CD4-positive, alpha-beta T cell treated with Interleukin-4 for 1 hour (primary cell): Measurements from ENCODE around the gene TSC22D2.
"Not testable (repeated sequence)": the region's sequence is repeated elsewhere in the genome, so short reads cannot be mapped to it uniquely, and the experiment has no call there.

Experiments
- DNase-seq, 2 donors: peaks; one replicate each; pipeline ENCODE4 v3.0.0-alpha.2; 2020 to 2022

TSC22D2 gene

DNA sequence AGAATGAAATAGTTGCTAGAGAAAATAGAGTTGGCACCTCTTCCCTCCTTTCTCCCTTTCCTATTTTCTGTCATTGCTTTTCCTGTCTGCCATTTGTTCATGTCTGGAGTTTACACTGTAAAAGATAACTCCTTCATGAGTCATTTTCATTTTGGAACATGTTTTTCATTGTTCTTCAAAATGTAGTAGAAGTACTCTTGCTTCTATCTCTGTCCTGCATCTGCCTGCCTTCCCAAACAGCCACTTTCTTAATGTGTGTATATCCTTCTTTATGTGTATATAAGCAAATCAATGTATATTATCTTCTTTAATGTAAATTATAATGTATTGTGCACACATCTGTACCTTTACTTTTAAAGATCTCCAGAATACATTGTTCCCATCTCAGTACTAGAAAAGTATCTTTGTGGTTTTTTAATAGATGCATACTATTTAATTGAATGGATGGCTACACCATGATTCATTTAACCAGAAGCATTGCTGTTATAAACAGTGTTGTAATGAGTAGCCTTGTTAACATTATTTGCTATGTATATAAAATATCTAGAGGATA, 41.1 kb downstream of the TSC22D2 start:
- no peak for DNase-seq

DNA sequence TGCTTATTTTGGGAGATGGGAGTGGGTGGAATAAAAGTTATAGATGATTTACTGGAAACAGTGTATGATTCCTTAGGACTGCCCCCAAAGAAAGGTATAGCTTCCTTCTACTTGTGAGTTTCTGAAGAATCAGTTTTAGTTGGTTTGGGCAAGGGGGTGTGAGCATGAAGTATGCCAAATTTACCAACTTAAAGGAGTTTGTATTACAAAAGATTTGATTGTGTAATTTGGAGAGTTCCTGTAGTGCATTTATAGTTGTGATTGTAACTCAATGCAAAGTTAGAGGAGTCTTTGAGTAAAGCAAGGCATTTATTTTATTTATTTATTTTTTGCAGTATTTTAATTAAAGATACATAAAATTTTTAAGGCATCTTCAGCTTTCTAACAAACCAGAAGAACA, 42.8 kb downstream of the TSC22D2 start:
- no peak for DNase-seq

DNA sequence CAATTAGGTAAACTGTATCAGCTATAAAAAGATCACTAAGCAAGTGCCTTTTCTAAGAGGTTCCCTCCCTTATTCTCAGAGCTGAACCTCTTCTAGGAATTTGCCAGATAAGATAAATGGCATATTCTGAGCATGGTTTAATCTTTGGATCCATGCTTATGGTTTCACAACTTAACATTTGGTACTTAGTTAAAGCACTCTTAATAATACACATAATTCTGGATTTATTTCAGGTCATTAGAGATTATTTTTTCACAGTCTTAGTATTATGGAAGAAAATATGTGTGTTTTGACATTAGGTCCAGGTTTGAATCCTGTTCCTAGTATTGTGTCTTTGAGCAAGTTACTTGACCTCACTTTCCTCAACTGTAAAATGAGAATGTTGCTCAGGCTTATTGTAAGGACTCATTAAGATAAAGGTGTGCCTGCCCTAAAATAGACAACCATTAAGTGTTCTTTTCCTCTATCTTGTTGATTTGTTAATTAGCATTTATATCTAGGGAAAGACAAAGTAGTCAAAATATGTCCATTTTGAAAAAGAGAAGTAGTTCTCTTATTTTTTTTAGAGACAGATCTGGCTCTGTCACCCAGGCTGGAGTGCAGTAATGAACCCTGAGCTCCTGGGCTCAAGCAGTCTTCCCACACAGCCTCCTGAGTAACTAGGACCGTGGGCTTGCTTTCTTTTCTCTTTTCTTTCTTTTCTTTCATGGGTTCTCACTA, 43.4 kb downstream of the TSC22D2 start:
- no peak for DNase-seq

DNA sequence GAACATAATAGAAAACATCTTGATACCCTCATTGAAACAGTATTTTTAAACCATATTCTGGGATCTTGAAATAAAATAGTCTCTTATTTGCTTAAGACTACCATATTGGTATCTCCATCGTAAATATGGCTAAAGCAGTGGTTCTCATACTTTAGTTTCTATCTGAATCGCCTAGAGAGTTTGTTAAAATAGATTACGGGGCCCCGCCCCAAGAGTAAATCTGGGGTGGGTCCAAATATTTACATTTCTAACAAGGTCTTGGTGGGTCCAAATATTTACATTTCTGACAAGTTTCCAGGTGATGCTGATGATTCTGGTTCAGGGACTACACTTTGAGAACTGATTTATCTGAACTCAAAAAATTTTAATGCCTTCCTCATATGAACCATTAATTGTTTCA, 45.3 kb downstream of the TSC22D2 start:
- no peak for DNase-seq

DNA sequence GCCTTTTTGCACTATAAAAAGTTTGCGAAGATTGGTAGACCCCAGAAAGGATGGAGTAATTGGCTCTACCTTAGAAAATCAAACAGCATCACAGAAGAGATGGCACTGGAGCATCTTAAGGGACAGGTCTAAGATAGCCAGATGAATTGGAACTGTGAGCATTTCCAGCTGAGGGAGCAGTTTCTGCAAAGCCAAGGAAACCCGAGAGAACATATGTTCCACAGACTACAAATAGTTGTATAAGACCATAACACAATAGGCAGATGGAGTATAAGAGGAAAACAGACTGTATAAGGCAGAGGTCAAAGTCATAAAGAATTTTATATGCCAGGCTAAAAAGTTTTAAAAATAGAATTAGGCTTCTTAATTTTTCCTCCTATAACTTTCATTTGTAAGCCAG, 46.0 kb downstream of the TSC22D2 start:
- no peak for DNase-seq

DNA sequence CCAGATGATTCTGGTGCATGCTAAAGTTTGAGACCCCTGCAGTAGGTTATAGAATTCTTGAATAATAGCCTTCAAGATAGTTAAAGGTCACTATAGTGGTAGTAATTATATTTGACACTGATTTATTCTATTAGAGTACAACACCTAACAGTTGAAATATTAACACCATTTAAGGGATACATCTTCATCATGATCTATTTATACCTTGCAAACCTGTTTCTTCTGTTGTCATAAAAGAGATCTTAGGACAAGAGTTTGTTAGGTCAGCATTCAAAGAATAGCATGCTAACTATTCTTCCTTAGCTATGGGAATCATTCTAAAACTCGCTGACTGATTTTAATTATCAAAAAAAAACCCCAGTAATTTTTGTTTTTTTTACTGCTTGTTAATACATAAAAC, 46.5 kb downstream of the TSC22D2 start:
- DNase-seq, result no peak

DNA sequence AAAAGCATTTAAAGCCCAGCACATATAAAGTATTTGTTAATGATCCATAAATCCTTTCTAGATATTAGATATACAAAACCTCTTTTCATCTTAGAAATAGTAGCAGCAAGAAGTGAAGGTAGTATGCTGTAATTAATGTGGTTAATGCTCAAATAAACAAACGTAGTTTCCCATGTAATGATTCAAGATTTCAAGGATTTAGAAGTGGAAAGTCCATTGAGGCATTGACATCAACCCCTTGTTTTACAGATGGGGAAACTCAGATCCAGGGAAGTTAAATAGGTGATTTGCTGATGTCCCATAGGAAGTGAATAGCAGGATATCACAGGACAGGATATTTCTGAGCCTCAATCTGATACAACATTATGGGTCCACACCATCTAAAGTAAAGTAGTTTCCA, 47.2 kb downstream of the TSC22D2 start:
- no peak for DNase-seq

DNA sequence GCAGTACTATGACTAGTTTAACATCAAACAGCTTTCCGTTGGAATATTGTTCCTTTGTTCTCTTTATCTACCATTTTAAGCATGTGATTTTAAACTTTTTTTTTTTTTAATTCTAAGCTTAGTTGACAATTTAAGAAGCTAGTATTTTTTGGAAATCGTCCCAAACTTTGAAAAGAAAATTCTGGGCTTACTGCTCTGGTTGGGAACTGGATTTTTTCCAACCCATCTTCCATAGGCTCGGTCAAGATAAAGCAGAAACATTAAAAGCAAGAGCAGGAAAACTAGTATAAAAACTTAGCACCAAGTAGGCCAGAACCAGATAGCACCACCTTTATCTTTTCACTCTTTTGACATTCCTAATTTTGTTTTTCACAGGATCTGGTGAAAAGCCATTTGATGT, 49.9 kb downstream of the TSC22D2 start:
- no peak for DNase-seq

DNA sequence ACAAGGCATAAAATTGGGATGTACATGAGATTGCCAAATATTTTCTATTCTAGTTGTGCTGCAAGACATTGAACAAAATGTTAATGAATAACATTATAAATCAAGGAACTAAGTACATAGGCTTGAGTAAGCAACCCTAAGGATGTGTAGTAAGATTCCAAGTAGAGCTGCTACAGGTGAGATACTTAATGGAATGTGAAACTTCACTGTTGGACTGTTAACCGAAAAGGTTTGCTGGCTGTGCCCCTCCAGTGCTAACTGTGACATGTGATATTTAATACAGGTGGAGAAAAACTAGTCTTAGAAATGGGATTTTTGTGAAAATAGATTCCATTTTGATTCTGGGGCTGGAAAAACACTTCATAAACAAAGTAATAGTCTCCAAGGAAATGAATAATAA, 52.4 kb downstream of the TSC22D2 start:
- no peak for DNase-seq

DNA sequence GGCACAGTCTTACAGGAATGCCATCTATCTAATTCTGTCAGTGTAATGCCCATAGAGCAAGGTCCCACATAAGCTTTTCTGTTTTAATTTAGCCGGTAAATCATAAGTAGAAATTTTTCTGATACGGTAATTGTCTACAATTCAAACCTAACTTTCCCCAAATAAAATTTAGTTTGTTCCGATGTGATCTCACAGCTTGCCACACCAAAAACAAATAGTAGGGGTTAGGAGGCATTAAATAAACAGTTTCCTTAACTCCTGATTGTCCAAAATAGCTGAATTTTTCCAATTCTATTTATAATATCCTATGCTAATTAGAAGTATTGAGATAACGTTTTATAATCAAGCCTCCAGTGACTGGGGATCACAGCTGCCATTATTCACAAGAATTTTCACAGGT, 53.3 kb downstream of the TSC22D2 start:
- DNase-seq, result no peak

DNA sequence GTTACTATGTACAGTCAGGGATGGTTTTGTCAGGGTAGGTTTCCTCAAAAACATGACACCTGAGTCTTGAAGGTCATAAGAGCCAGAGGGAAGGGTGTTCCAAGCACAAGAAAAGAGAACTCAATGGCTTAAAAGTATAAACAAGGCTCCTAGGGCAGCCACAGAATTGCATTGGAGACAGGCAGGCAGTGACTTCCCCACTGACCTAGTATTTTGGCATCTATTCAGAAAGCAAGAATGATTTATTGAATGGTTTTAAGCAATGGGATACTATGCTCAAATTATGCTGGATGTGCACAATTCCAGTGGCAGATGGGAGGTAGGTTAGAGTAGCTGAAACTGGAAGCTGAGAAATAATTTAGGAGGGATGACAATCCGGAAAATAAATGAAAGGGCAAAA, 54.0 kb downstream of the TSC22D2 start:
- DNase-seq, result no peak

DNA sequence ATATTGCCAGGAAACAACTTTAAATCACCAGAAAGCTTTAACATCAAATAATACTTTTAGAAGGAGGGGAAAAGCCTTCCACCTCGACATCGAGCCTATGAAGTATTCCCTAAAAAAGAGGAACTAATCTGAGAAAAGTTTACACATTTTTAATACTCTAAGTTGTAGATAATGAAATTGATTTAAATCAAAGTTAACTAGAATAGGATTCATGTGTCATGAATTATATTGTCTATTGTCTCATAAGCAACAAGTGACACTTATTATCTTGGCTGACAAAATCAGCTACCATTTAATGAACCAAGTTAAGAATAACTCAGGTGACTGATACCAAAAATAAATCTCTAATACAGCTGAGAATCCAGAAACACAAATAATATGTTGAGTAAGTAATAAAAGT, 56.6 kb downstream of the TSC22D2 start:
- no peak for DNase-seq

DNA sequence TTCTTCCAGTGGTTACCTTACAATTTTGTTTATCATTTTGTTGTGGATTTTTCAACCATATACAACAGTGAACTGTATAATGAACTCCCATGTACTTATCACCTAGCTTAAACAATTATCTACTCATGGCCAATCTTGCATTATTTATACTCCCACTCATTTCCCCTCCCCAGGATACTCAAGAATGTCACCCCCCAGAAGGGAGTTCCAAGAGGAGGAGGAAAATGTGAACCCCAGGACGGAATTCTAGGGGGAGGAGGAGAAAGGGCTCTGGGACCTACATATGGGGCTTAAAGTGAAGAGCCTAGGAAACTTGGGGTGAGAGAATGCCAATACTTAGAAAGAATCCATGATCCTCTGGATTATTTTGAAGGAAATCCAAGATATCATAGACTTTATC, 59.3 kb downstream of the TSC22D2 start:
- no peak for DNase-seq

DNA sequence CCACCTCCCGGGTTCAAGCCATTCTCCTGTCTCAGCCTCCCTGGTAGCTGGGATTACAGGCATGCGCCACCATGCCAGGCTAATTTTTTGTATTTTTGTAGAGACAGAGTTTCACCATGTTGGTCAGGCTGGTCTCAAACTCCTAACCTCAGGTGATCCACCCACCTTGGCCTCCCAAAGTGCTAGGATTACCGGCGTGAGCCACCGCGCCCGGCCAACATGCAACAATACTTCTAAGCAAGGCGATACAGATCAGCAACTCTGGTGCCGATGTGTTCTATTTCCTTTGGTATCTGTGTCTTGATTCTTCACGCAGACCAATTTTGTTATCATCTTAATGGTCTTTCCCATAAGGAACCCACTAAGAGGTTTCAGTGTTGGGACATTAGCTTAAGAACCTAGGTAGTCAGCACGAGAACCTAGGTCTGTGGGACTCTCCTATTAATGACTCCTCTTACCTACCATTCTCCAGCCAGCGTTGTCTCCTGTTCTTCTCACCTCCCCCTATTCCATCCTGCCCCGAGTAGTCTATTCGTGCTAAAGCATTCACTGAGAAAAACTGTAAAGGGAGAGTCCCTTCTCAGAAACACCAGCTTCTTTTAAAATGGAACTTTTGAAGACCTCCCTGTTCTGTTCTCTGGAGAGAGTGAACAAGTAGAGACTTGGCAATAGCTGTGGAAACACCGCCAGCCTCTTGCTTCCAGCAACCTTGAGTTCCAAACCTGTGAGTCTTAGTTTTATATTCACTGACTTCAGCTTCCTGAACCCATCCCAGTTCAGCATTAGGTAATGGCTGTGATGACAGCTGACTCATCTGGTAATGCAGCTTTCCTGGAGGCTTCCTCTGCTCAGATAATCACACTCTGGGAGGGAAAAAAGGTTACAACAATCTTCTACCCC, 61.2 kb downstream of the TSC22D2 start:
- no peak for DNase-seq

DNA sequence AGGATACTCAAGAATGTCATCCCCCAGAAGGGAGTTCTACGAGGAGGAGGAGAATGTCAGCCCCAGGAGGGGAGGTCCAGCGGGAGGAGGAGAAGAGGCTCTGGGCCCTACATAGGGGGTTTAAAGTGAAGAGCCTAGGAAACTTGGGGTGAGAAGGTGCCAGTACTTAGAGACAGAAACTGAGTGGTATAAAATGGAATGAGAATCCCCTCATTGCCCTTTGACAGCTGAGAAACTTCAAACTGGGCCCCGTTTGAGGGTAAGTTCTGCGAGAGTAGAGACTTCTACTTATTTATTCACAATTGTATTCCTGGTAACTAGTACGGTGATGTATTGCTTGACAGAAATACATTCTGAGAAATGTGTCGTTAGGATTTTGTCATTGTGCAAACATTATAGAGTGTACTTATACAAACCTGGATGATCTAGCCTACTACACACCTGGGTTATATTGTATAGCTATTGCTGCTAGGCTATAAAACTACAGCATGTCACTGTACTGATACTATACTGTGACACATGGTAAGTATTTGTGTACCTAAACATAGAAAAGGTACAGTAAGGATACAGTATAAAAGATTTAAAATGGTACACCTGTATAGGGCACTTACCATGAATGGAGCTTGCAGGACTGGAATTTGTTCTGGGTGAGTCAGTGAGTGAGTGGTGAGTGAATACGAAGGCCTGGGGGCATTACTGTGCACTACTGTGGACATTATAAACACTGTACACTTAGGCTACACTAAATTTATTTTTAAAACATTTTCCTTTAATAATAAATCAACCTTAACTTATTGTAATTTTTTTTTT, 62.0 kb downstream of the TSC22D2 start:
- no peak for DNase-seq

DNA sequence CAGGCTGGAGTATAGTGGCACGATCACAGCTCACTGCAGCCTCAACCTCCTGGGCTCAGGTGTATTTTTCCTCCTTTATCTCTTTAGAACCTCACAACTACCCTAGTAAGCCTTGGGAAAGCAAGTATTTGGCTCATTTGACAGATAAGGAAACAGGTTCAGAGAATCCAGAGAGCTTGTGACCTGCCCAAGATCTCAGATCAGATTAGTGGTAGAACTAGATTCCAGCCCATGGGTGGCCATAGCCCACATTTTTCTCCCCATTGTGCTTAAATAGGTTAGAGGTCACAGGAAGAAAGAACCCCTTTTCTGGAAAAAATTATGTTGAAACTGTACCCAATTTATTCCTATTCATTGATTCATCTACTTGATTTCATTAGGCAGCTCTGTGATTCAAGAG, 64.3 kb downstream of the TSC22D2 start:
- no peak for DNase-seq

DNA sequence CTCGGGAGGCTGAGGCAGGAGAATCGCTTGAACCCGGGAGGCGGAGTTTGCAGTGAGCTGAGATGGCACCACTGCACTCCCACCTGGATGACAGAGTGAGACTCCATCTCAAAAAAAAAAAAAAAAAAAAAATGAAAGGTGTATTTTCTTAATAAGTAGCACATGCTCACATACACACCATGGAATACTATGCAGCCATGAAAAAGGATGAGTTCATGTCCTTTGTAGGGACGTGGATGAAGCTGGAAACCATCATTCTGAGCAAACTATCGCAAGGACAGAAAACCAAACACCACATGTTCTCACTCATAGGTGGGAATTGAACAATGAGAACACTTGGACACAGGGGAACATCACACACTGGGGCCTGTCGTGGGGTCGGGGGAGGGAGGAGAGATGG, 65.1 kb downstream of the TSC22D2 start:
- DNase-seq, result not testable (repeated sequence)

DNA sequence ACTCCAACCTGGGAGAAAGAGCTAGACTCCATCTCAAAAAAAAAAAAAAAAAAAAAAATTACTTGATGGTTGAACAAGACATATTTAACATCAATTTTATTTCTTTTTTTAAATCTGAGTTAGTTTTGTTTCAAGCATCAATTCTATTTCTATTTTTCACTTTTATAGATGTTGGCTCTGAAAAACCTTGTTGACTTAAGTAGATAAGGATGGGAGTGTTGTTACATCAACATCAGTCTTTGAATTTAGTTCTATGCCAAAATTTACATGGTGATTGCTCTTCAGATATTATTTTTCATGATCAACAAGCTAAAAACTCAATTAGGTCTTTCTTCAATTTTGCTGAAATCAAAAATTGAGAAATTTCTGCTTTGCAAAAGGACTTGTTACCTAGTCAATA, 71.3 kb downstream of the TSC22D2 start:
- no peak for DNase-seq

DNA sequence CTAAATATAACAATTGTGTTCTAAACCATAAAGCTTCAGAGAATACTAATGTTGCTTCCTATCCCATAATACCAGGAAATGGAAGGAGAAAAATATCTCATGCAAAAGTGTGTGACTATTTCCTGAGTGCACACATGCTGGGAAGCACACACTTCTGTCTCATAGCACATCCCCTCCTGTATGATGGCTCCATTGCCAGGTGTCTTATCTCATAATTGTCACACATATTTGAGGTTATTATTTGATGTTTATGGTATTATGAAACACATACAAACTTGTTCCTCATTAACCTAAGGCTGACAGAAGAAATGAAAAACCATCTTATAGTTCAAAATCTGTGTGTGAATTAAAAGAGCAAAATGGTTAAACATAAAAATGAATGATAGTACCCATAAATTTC, 72.8 kb downstream of the TSC22D2 start:
- DNase-seq, result no peak

DNA sequence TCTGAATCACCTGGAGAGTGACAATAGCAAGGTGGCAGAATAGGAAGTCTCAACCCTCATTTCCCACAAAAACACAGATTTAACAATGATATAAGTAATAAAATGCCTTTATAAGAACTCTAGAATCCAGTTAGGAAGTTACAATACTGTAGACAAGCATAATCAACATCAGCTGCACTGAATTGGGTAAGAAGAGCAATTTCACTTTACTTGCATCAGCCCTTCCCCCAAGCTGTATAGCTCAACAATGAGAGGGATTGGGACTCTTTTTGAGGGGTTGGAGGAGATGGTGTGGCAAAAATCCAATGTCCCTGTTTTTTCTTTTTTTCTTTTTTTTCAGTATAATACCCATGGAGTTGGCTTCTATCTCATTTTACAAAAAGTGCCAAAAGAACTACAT, 75.1 kb downstream of the TSC22D2 start:
- DNase-seq, result no peak

DNA sequence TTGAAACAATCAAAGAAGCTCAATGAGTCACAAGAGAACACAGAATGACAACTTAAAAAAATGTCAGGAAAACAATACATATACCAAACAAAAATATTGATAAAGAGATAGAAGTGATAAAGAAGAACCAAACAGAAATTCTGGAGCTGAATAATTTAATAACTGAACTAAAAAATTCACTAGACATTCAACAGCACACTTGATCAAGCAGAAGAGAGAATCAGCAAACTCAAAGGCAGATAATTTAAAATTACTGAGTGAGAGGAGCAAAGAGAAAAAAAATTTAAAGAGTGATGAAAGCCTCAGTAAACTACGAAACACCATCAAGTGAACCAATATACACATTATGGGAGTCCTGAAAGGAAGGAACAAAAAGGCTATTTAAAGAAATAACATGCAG, 76.3 kb downstream of the TSC22D2 start:
- DNase-seq, result no peak

DNA sequence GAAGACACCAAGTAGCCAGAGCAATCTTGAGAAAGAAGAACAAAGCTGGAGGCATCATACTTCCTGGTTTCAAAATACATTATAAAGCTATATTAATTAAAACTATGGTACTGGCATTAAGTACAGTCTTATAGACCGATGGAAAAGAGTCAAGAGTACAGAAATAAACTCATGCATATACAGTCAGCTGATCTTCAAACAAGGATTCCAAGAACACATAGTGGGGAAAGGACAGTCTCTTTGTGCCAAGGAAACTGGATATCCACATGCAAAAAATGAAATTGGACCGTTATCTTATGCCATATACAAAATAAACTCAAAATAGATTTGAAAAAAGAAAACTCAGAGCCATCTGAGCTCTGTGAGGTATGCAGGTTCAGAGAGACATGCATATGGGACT, 80.8 kb downstream of the TSC22D2 start:
- no peak for DNase-seq

DNA sequence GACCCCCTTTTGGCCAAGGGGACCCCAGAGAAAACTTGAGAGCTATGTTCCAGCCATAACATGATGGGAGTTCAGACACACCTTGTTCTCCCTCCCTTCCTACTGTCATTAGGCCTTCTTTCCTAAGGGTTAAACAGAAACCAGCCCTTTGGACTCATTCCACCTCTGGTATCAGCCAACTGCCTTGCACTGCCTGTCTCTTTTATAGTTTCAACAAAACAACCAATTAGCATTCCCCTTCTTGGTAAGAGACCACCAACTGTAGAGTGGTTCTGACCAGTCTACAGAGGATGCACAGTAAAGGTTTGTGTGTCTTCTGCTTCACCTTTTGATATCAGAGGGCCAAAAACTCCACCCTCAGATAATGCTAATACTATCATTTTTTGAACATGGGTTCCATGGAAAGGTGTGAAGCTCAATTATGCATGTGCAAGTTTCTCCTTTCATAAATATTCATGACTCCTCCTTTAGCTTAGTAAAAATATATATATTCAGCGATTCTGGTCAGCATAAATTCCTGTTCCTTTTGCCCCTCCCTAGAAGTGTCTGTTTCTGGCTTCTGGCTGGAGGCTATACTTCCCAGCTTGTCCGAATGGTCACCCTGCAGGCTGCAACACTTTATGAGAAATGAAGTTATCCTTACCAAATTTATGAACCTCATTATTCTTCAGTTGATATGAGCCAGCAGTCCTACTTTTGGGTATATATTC, 82.3 kb downstream of the TSC22D2 start:
- no peak for DNase-seq
